GM12891 (cell line): ENCODE measurements around the gene RBCK1.

Experiments
- POLR2A ChIP-seq: IDR thresholded peaks from 2 replicates; pipeline ENCODE4 v1.6.1; 2011; ENCODE audit warnings: low read depth, low read length, control low read depth
- POLR2AphosphoS5 ChIP-seq: IDR thresholded peaks from 2 replicates; pipeline ENCODE4 v1.6.1; 2011; ENCODE audit warnings: low read depth, low read length, control low read depth
- POU2F2 ChIP-seq: IDR thresholded peaks from 2 replicates; pipeline ENCODE4 v1.6.1; 2011; ENCODE audit warnings: low read depth, mild to moderate bottlenecking, control low read depth, low read length, moderate library complexity
- SPI1 ChIP-seq: IDR thresholded peaks from 2 replicates; pipeline ENCODE4 v1.6.1; 2011; ENCODE audit warnings: low read depth, low read length, control low read depth
- TAF1 ChIP-seq: IDR thresholded peaks from 2 replicates; pipeline ENCODE4 v1.6.1; 2011; ENCODE audit warnings: low read depth, low read length, control low read depth

GRCh38 chr20:366041-366718 lies 41.9 kb upstream of the RBCK1 start:
- TF ChIP-seq POLR2A = no peak
- TF ChIP-seq POLR2AphosphoS5 = no peak
- no peak for TF ChIP-seq TAF1
- TF ChIP-seq SPI1 = no peak
- no peak for TF ChIP-seq POU2F2
